Activated T-helper 1 cell treated with anti-CD3 and anti-CD28 coated beads, Interleukin-12 subunit alpha, Interleukin-12 subunit beta, Interleukin-2, Interleukin-4 antibody, amounts not matched to agents 30 ng/mL and 10 ng/mL and 1 ng/mL, durations not matched to agents 14 hours and 24 hours and 36 hours (primary cell): ENCODE results near the gene COPRS. TPM values are rescaled to one million over a fixed set of nuclear protein-coding genes. Genes with fewer than 3 reads are reported as not detected.
"Not testable (repeated sequence)": the region's sequence is repeated elsewhere in the genome, so short reads cannot be mapped to it uniquely, and the experiment has no call there.

Experiments
- DNase-seq: peaks from one replicate; pipeline ENCODE4 v3.0.0; 2021; ENCODE audit warnings: low spot score
- H3K27ac Mint-ChIP-seq: one replicate; pipeline ENCODE4 v1.8.0; 2021; ENCODE audit warnings: mild to moderate bottlenecking, mixed read lengths
- H3K27me3 Mint-ChIP-seq: one replicate; pipeline ENCODE4 v1.8.0; 2022; ENCODE audit warnings: mild to moderate bottlenecking, moderate library complexity, mixed read lengths; ENCODE audit not compliant: insufficient read depth
- H3K36me3 Mint-ChIP-seq: one replicate; pipeline ENCODE4 v1.8.0; 2021; ENCODE audit warnings: low read depth, mixed read lengths
- H3K4me1 Mint-ChIP-seq: one replicate; pipeline ENCODE4 v1.8.0; 2021; ENCODE audit warnings: low read depth, mixed read lengths
- H3K4me3 Mint-ChIP-seq: one replicate; pipeline ENCODE4 v1.8.0; 2021; ENCODE audit warnings: mild to moderate bottlenecking, moderate library complexity, mixed read lengths
- H3K9me3 Mint-ChIP-seq: one replicate; pipeline ENCODE4 v1.8.0; 2021; ENCODE audit warnings: mixed read lengths
- intact Hi-C: fragments of 100-400 bp; cut with micrococcal nuclease; formaldehyde crosslinking; loops from one replicate; pipeline ENCODE4 v1.15.1; 2024
- total RNA-seq: library from RNA; stranded (reverse); gene quantifications from 2 replicates; pipeline ENCODE4 v1.2.3, GENCODE V29; 2022

COPRS gene
- total RNA-seq, 1 donor from 2014 or later: 64.6 TPM

- intact Hi-C loops: loop anchor here (1.0 to 5.0 kb wide), 3 partner anchors 284 to 405 kb away; no protein-coding TSS in a partner anchor
- no peak overlapping the region for H3K27ac Mint-ChIP-seq
Measured at GRCh38 chr17:31841850-31842194, 17.2 kb downstream of the COPRS start.

GRCh38 chr17:31838636-31839225, 20.3 kb downstream of the COPRS start:
- DNase-seq: no peak
- Mint-ChIP-seq H3K9me3 (no peaks in the 10 kb centered on the region), H3K27me3 (peaks cover 14% of the 10 kb centered on the region), H3K27ac (no peak overlapping the region), H3K36me3 (no peaks in the 10 kb centered on the region), H3K4me1 (peaks cover 6% of the 10 kb centered on the region), H3K4me3 (no peak overlapping the region)
- intact Hi-C loops: no loop called here

More at GRCh38 chr17:31841850-31842194, 17.2 kb downstream of the COPRS start:
- H3K27me3 Mint-ChIP-seq: peaks cover 17% of the 10 kb centered on the region
- no peak for DNase-seq
- H3K4me3 Mint-ChIP-seq: no peak overlapping the region
- H3K9me3 Mint-ChIP-seq: no peaks in the 10 kb centered on the region
- no peaks in the 10 kb centered on the region for H3K36me3 Mint-ChIP-seq
- no peaks in the 10 kb centered on the region for H3K4me1 Mint-ChIP-seq

GRCh38 chr17:31835984-31836383, 23.1 kb downstream of the COPRS start:
- Mint-ChIP-seq H3K4me3 (no peak overlapping the region), H3K36me3 (no peaks in the 10 kb centered on the region), H3K27ac (no peak overlapping the region), H3K9me3 (no peaks in the 10 kb centered on the region), H3K27me3 (peaks cover 15% of the 10 kb centered on the region), H3K4me1 (peaks cover 6% of the 10 kb centered on the region)
- intact Hi-C loops: no loop called here
- no peak for DNase-seq

GRCh38 chr17:31834448-31834847, 24.6 kb downstream of the COPRS start:
- intact Hi-C loops: no loop called here
- Mint-ChIP-seq H3K4me3 (no peak overlapping the region), H3K9me3 (no peaks in the 10 kb centered on the region), H3K36me3 (no peaks in the 10 kb centered on the region), H3K27ac (no peak overlapping the region), H3K27me3 (peaks cover 12% of the 10 kb centered on the region), H3K4me1 (peaks cover 6% of the 10 kb centered on the region)
- no peak for DNase-seq

GRCh38 chr17:31832746-31833145, 26.3 kb downstream of the COPRS start:
- Mint-ChIP-seq H3K9me3 (no peaks in the 10 kb centered on the region), H3K4me3 (no peak overlapping the region), H3K4me1 (peaks cover 6% of the 10 kb centered on the region), H3K27me3 (peaks cover 11% of the 10 kb centered on the region), H3K36me3 (no peaks in the 10 kb centered on the region), H3K27ac (no peak overlapping the region)
- no peak for DNase-seq
- intact Hi-C loops: no loop called here

- Mint-ChIP-seq H3K27ac (no peak overlapping the region), H3K36me3 (no peaks in the 10 kb centered on the region), H3K27me3 (peaks cover 6% of the 10 kb centered on the region), H3K4me1 (peaks cover 6% of the 10 kb centered on the region), H3K4me3 (no peak overlapping the region), H3K9me3 (no peaks in the 10 kb centered on the region)
- no peak for DNase-seq
- intact Hi-C loops: no loop called here
Measured at GRCh38 chr17:31830971-31831858, 27.8 kb downstream of the COPRS start.

GRCh38 chr17:31829649-31830048, 29.4 kb downstream of the COPRS start:
- peaks cover 8% of the 10 kb centered on the region for H3K27me3 Mint-ChIP-seq
- no peak overlapping the region for H3K27ac Mint-ChIP-seq
- DNase-seq: no peak
- no peaks in the 10 kb centered on the region for H3K9me3 Mint-ChIP-seq
- intact Hi-C loops: no loop called here
- H3K36me3 Mint-ChIP-seq: no peaks in the 10 kb centered on the region
- H3K4me3 Mint-ChIP-seq: no peak overlapping the region
- peaks cover 6% of the 10 kb centered on the region for H3K4me1 Mint-ChIP-seq

GRCh38 chr17:31828955-31829354, 30.1 kb downstream of the COPRS start:
- H3K36me3 Mint-ChIP-seq, H3K4me1 Mint-ChIP-seq, DNase-seq, H3K27me3 Mint-ChIP-seq, H3K4me3 Mint-ChIP-seq, H3K9me3 Mint-ChIP-seq, H3K27ac Mint-ChIP-seq, intact Hi-C loops: not testable (repeated sequence)

- no peak for DNase-seq
- peaks cover 8% of the 10 kb centered on the region for H3K27me3 Mint-ChIP-seq
- no peaks in the 10 kb centered on the region for H3K9me3 Mint-ChIP-seq
- H3K36me3 Mint-ChIP-seq: no peaks in the 10 kb centered on the region
- no peaks in the 10 kb centered on the region for H3K4me1 Mint-ChIP-seq
- H3K4me3 Mint-ChIP-seq: no peak overlapping the region
- intact Hi-C loops: no loop called here
- H3K27ac Mint-ChIP-seq: no peak overlapping the region
Measured at GRCh38 chr17:31825961-31826691, 32.9 kb downstream of the COPRS start.

GRCh38 chr17:31824766-31825360, 34.2 kb downstream of the COPRS start:
- Mint-ChIP-seq H3K9me3 (no peaks in the 10 kb centered on the region), H3K27me3 (peaks cover 5% of the 10 kb centered on the region), H3K4me1 (no peaks in the 10 kb centered on the region), H3K36me3 (no peaks in the 10 kb centered on the region), H3K4me3 (no peak overlapping the region), H3K27ac (no peak overlapping the region)
- intact Hi-C loops: no loop called here
- no peak for DNase-seq

- peaks cover 3% of the 10 kb centered on the region for H3K27me3 Mint-ChIP-seq
- intact Hi-C loops: no loop called here
- no peak overlapping the region for H3K27ac Mint-ChIP-seq
- no peaks in the 10 kb centered on the region for H3K4me1 Mint-ChIP-seq
- H3K9me3 Mint-ChIP-seq: no peaks in the 10 kb centered on the region
- DNase-seq: no peak
- no peaks in the 10 kb centered on the region for H3K36me3 Mint-ChIP-seq
- no peak overlapping the region for H3K4me3 Mint-ChIP-seq
Measured at GRCh38 chr17:31823014-31823413, 36.0 kb downstream of the COPRS start.

GRCh38 chr17:31820691-31821435, 38.2 kb downstream of the COPRS start:
- Mint-ChIP-seq H3K4me3 (no peak overlapping the region), H3K27ac (no peak overlapping the region), H3K4me1 (no peaks in the 10 kb centered on the region), H3K27me3 (peaks cover 4% of the 10 kb centered on the region), H3K36me3 (no peaks in the 10 kb centered on the region), H3K9me3 (no peaks in the 10 kb centered on the region)
- no peak for DNase-seq
- intact Hi-C loops: no loop called here
